Osteocyte (in vitro differentiated cells): Measurements from ENCODE around the gene PCDHGA8. TPM values are rescaled to one million over a fixed set of nuclear protein-coding genes. Genes with fewer than 3 reads are reported as not detected.
"Not testable (repeated sequence)": the region's sequence is repeated elsewhere in the genome, so short reads cannot be mapped to it uniquely, and the experiment has no call there.

Source experiments
- DNase-seq: peaks from one replicate; pipeline ENCODE4 v3.0.0; 2021; ENCODE audit warnings: mixed read lengths; ENCODE audit not compliant: unreplicated experiment; ENCODE audit errors: extremely low spot score
- H3K27ac Mint-ChIP-seq: one replicate; pipeline ENCODE4 v1.8.0; 2021; ENCODE audit warnings: mild to moderate bottlenecking, mixed read lengths; ENCODE audit not compliant: unreplicated experiment
- H3K27me3 Mint-ChIP-seq: one replicate; pipeline ENCODE4 v1.8.0; 2021; ENCODE audit warnings: mixed read lengths; ENCODE audit not compliant: unreplicated experiment
- H3K36me3 Mint-ChIP-seq: one replicate; pipeline ENCODE4 v1.8.0; 2021; ENCODE audit warnings: mixed read lengths; ENCODE audit not compliant: unreplicated experiment
- H3K4me1 Mint-ChIP-seq: one replicate; pipeline ENCODE4 v1.8.0; 2021; ENCODE audit warnings: mixed read lengths; ENCODE audit not compliant: unreplicated experiment
- H3K4me3 Mint-ChIP-seq: one replicate; pipeline ENCODE4 v1.8.0; 2021; ENCODE audit warnings: mild to moderate bottlenecking, moderate library complexity, mixed read lengths; ENCODE audit not compliant: unreplicated experiment
- H3K9me3 Mint-ChIP-seq: one replicate; pipeline ENCODE4 v1.8.0; 2021; ENCODE audit warnings: mixed read lengths; ENCODE audit not compliant: unreplicated experiment
- CTCF ChIP-seq: fragments of 200-600 bp; sonication (generic); IDR thresholded peaks from 2 replicates; pipeline ENCODE4 v1.5.0; 2021; ENCODE audit warnings: antibody characterized with exemption, mild to moderate bottlenecking, moderate library complexity
- total RNA-seq: library from RNA; stranded (reverse); gene quantifications from 2 replicates; pipeline ENCODE4 v1.2.1, GENCODE V29; 2021

The PCDHGA8 gene
- total RNA-seq, 1 donor from 2014 or later, result 0.51 TPM

GRCh38 chr5:141398608-141399007, 6.2 kb downstream of the PCDHGA8 start:
- no peaks in the 10 kb centered on the region for H3K27me3 Mint-ChIP-seq
- no peak for DNase-seq
- H3K4me3 Mint-ChIP-seq, result no peak overlapping the region
- H3K4me1 Mint-ChIP-seq, result no peaks in the 10 kb centered on the region
- TF ChIP-seq CTCF, result no peak
- peaks cover 7% of the 10 kb centered on the region for H3K36me3 Mint-ChIP-seq
- H3K27ac Mint-ChIP-seq, result no peak overlapping the region
- H3K9me3 Mint-ChIP-seq, result peaks cover 12% of the 10 kb centered on the region

- TF ChIP-seq CTCF, result no peak
- Mint-ChIP-seq H3K27ac (no peak overlapping the region), H3K27me3 (no peaks in the 10 kb centered on the region), H3K9me3 (peaks cover 11% of the 10 kb centered on the region), H3K36me3 (peaks cover 4% of the 10 kb centered on the region), H3K4me3 (no peak overlapping the region), H3K4me1 (no peaks in the 10 kb centered on the region)
- no peak for DNase-seq
Observed at GRCh38 chr5:141399555-141400258, 7.3 kb downstream of the PCDHGA8 start.

- no peak within 1 kb of the TSS for H3K4me3 Mint-ChIP-seq
- peaks cover 9% of the 10 kb centered on the region for H3K36me3 Mint-ChIP-seq
- H3K9me3 Mint-ChIP-seq, result peaks cover 11% of the 10 kb centered on the region
- TF ChIP-seq CTCF, result peak; percentile 27
- no peak within 1 kb of the TSS for H3K27ac Mint-ChIP-seq
- no peaks in the 10 kb centered on the region for H3K27me3 Mint-ChIP-seq
- DNase-seq, result no peak
- H3K4me1 Mint-ChIP-seq, result peaks cover 2% of the 10 kb centered on the region
Observed at GRCh38 chr5:141402553-141403243, 10.3 kb downstream of the PCDHGA8 start, which contains the start of gene PCDHGA9. Gene PCDHGA9, plus strand, starts transcription at chr5:141402778. Its CDS starts 175 bp downstream, at chr5:141402953.

GRCh38 chr5:141403387-141403786, 11.0 kb downstream of the PCDHGA8 start:
- Mint-ChIP-seq H3K27me3 (no peaks in the 10 kb centered on the region), H3K27ac (no peak overlapping the region), H3K9me3 (peaks cover 14% of the 10 kb centered on the region), H3K36me3 (peaks cover 15% of the 10 kb centered on the region), H3K4me3 (no peak overlapping the region), H3K4me1 (peaks cover 7% of the 10 kb centered on the region)
- TF ChIP-seq CTCF, result no peak
- DNase-seq, result no peak

- peak; percentile 89 for TF ChIP-seq CTCF
- peak; percentile 92 for DNase-seq
- Mint-ChIP-seq H3K9me3 (peaks cover 13% of the 10 kb centered on the region), H3K4me1 (peaks cover 23% of the 10 kb centered on the region), H3K36me3 (peaks cover 37% of the 10 kb centered on the region), H3K4me3 (peak within 1 kb of the TSS; percentile 86), H3K27ac (peak within 1 kb of the TSS; percentile 97)
- not testable (repeated sequence) for H3K27me3 Mint-ChIP-seq
Observed at GRCh38 chr5:141407790-141408505, 15.5 kb downstream of the PCDHGA8 start, which contains the start of gene PCDHGB6. Gene PCDHGB6, plus strand, starts transcription at chr5:141408021. Its CDS starts 182 bp downstream, at chr5:141408203.
